ENCODE results near the gene NEB. TPM values are rescaled to one million over a fixed set of nuclear protein-coding genes. Genes with fewer than 3 reads are reported as not detected.

Gene NEB
- total and polyA plus RNA-seq, 2 donors (not counting 1 experiment from before 2014, with no cell fraction given): 3.6 to 4.6 TPM

DNA sequence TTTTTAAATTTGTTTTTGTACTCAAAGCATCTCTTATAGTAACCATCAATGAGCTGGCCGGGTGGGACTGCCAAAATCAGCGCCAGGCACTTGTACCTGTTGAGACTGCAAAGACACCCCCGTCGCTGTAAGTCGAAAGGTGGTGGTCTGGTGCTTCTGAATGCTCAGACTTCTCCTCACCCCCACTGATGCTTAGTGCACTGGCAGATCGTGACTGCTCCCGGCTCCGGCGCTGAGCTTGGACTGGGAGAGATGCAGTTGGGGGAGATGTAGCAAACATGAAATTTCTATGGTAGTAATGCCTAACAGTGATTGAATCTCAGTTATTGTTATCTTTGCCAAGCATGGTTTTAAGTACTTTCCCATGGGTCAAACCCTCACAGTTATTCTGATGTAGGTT lies 244.0 kb downstream of the NEB start:
- Mint-ChIP-seq H3K27me3 (no peaks in the 10 kb centered on the region), H3K9me3 (ENCODE audit: insufficient read depth) (no peaks in the 10 kb centered on the region), H3K27ac (no peak overlapping the region), H3K4me3 (no peak overlapping the region), H3K4me1 (peaks cover 6% of the 10 kb centered on the region)
- intact Hi-C loops (cut with micrococcal nuclease): no loop called here
- DNase-seq (no peak), ATAC-seq (ENCODE audit: low read depth) (no peak)
- Histone ChIP-seq H4K20me1 (ENCODE audit: control insufficient read depth, insufficient read depth, low read length, poor library complexity, severe bottlenecking) (no peaks in the 10 kb centered on the region), H3K9me3 (ENCODE audit: control extremely low read depth in 1 of 3, control insufficient read depth in 2 of 3, insufficient read depth in 1 of 3, low read length in 2 of 3) (peaks cover 0 to 3% (median 2%) of the 10 kb centered on the region in 3 donors), H3K4me1 (ENCODE audit: control insufficient read depth in 2 of 2, insufficient read depth in 2 of 2, low read length in 2 of 2) (no peaks in the 10 kb centered on the region), H3K27ac (ENCODE audit: low read length in 2 of 2) (no peak overlapping the region), H2AFZ (ENCODE audit: insufficient read depth, low read depth, low read length, poor library complexity, severe bottlenecking) (no peak overlapping the region), H3K36me3 (replicated peaks in 1 of 2; ENCODE audit: control extremely low read depth in 1 of 2, control insufficient read depth in 1 of 2, extremely low read depth in 1 of 2, insufficient read depth in 2 of 2, low read length in 1 of 2) (peaks cover 0 to 8% of the 10 kb centered on the region in 2 experiments), H3K27me3 (replicated peaks in 1 of 4; ENCODE audit: control extremely low read depth in 1 of 4, control insufficient read depth in 3 of 4, insufficient read depth in 4 of 4, low read length in 3 of 4) (no peaks in the 10 kb centered on the region), H3K9ac (ENCODE audit: low read length) (no peak overlapping the region), H3K4me3 (ENCODE audit: control extremely low read depth in 1 of 5, extremely low read depth in 1 of 5, insufficient read depth in 1 of 5, low read depth in 2 of 5, low read length in 4 of 5) (no peak overlapping the region), H3K79me2 (ENCODE audit: control insufficient read depth, insufficient read depth, low read length) (no peaks in the 10 kb centered on the region), H3K4me2 (replicated peaks; ENCODE audit: low read depth, low read length, poor library complexity, severe bottlenecking) (no peak overlapping the region)
- ChIA-PET POLR2A (no interaction called here), CTCF (interaction anchor here (1.4 kb wide), 1 partner anchor 9 kb away, joined by 3 read pairs; no protein-coding TSS in a partner anchor)
- WGBS (ENCODE audit: insufficient coverage): 100% methylated on average over 1 of the region's 9 CpGs
- TF ChIP-seq, protein P1, sequence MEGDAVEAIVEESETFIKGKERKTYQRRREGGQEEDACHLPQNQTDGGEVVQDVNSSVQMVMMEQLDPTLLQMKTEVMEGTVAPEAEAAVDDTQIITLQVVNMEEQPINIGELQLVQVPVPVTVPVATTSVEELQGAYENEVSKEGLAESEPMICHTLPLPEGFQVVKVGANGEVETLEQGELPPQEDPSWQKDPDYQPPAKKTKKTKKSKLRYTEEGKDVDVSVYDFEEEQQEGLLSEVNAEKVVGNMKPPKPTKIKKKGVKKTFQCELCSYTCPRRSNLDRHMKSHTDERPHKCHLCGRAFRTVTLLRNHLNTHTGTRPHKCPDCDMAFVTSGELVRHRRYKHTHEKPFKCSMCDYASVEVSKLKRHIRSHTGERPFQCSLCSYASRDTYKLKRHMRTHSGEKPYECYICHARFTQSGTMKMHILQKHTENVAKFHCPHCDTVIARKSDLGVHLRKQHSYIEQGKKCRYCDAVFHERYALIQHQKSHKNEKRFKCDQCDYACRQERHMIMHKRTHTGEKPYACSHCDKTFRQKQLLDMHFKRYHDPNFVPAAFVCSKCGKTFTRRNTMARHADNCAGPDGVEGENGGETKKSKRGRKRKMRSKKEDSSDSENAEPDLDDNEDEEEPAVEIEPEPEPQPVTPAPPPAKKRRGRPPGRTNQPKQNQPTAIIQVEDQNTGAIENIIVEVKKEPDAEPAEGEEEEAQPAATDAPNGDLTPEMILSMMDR (IDR thresholded peaks at IDR 0.05): no peak
- TF ChIP-seq EZH2 (IDR thresholded peaks at IDR 0.05; ENCODE audit: borderline replicate concordance, insufficient read depth, low read depth, low read length, poor library complexity, severe bottlenecking): no peak

DNA sequence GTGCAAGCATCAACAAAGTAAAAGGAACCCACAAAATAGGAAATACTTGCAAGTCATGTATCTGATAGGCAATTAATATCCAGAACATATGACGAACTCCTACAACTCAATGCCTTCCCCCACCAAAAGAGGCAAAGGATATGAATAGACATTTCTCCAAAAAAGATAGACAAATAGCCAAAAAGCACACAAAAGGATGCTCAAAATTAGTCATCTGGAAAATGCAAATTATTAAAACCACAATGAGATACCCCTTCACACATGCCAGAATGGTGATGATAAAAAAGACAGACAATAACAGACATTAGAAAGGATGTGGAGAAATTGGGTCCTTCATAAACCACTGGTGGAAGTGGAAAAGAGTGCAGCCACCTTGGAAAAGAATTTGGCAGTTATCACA lies 248.2 kb downstream of the NEB start:
- Histone ChIP-seq H3K36me3 (replicated peaks in 1 of 2; ENCODE audit: control extremely low read depth in 1 of 2, control insufficient read depth in 1 of 2, extremely low read depth in 1 of 2, insufficient read depth in 2 of 2, low read length in 1 of 2) (peaks cover 0 to 16% of the 10 kb centered on the region in 2 experiments), H3K4me3 (ENCODE audit: control extremely low read depth in 1 of 5, extremely low read depth in 1 of 5, insufficient read depth in 1 of 5, low read depth in 2 of 5, low read length in 4 of 5) (no peak overlapping the region), H3K9me3 (ENCODE audit: control extremely low read depth in 1 of 3, control insufficient read depth in 2 of 3, insufficient read depth in 1 of 3, low read length in 2 of 3) (peaks cover 0 to 3% (median 2%) of the 10 kb centered on the region in 3 donors), H3K79me2 (ENCODE audit: control insufficient read depth, insufficient read depth, low read length) (no peaks in the 10 kb centered on the region), H2AFZ (ENCODE audit: insufficient read depth, low read depth, low read length, poor library complexity, severe bottlenecking) (no peak overlapping the region), H3K4me1 (ENCODE audit: control insufficient read depth in 2 of 2, insufficient read depth in 2 of 2, low read length in 2 of 2) (no peaks in the 10 kb centered on the region), H3K4me2 (replicated peaks; ENCODE audit: low read depth, low read length, poor library complexity, severe bottlenecking) (no peak overlapping the region), H3K27ac (ENCODE audit: low read length in 2 of 2) (no peak overlapping the region), H3K27me3 (replicated peaks in 1 of 4; ENCODE audit: control extremely low read depth in 1 of 4, control insufficient read depth in 3 of 4, insufficient read depth in 4 of 4, low read length in 3 of 4) (no peaks in the 10 kb centered on the region), H3K9ac (ENCODE audit: low read length) (no peak overlapping the region), H4K20me1 (ENCODE audit: control insufficient read depth, insufficient read depth, low read length, poor library complexity, severe bottlenecking) (no peaks in the 10 kb centered on the region)
- ChIA-PET CTCF (no interaction called here), POLR2A (no interaction called here)
- H3K4me3 Mint-ChIP-seq: no peak overlapping the region
- TF ChIP-seq, protein P1 (IDR thresholded peaks at IDR 0.05): no peak
- no peak for TF ChIP-seq EZH2 (IDR thresholded peaks at IDR 0.05; ENCODE audit: borderline replicate concordance, insufficient read depth, low read depth, low read length, poor library complexity, severe bottlenecking)
- H3K27me3 Mint-ChIP-seq: no peaks in the 10 kb centered on the region
- H3K9me3 Mint-ChIP-seq (ENCODE audit: insufficient read depth): no peaks in the 10 kb centered on the region
- intact Hi-C loops (cut with micrococcal nuclease): no loop called here
- no peak for DNase-seq
- H3K4me1 Mint-ChIP-seq: peaks cover 6% of the 10 kb centered on the region
- no peak overlapping the region for H3K27ac Mint-ChIP-seq
- no CpG with 5 or more reads among the region's 1 CpG for WGBS (ENCODE audit: insufficient coverage)
- no peak for ATAC-seq (ENCODE audit: low read depth)
